GM12875 (cell line): Measurements from ENCODE around the gene ZFPM1.

Source experiments
- H3K4me3 ChIP-seq: one replicate; pipeline ENCODE4 v1.5.1; 2011; ENCODE audit warnings: low read depth, low read length, control low read depth
- TF ChIP-seq, protein P1 (sequence below): IDR thresholded peaks from 2 replicates; pipeline ENCODE4 v1.5.1; 2011; ENCODE audit warnings: low read depth, mild to moderate bottlenecking, control low read depth, inconsistent platforms, low read length, moderate library complexity, borderline replicate concordance; ENCODE audit not compliant: insufficient read depth

The ZFPM1 gene

DNA sequence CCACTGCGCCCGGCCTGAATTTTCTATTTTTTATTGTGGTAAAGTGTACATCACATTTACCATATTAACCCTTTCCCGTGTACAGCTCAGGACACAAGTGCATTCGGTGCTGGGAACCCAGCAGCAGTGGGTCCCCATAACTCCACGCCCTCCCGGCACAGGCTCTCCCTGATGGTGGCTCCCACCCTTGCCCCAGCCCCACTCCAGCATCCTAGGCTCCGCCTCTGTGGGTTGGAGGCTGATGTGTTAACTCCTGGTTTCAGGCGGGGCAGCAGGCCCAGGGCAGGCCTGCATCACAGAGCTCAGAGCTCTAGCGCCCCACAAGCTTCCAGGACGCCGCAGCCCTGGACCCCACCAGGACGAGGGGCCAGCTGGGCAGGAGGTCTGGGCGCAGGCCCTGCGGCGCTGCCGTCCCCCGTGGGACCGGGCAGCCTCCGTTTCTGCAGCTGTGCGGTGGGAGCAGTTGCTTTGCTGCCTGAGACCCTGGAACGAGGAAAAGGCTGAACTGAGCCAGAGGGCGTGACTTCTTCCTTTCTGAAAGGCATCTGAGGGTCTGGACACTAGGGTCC is 19.6 kb downstream of the ZFPM1 start:
- TF ChIP-seq, protein P1, sequence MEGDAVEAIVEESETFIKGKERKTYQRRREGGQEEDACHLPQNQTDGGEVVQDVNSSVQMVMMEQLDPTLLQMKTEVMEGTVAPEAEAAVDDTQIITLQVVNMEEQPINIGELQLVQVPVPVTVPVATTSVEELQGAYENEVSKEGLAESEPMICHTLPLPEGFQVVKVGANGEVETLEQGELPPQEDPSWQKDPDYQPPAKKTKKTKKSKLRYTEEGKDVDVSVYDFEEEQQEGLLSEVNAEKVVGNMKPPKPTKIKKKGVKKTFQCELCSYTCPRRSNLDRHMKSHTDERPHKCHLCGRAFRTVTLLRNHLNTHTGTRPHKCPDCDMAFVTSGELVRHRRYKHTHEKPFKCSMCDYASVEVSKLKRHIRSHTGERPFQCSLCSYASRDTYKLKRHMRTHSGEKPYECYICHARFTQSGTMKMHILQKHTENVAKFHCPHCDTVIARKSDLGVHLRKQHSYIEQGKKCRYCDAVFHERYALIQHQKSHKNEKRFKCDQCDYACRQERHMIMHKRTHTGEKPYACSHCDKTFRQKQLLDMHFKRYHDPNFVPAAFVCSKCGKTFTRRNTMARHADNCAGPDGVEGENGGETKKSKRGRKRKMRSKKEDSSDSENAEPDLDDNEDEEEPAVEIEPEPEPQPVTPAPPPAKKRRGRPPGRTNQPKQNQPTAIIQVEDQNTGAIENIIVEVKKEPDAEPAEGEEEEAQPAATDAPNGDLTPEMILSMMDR = no peak
- H3K4me3 ChIP-seq = no peak overlapping the region

DNA sequence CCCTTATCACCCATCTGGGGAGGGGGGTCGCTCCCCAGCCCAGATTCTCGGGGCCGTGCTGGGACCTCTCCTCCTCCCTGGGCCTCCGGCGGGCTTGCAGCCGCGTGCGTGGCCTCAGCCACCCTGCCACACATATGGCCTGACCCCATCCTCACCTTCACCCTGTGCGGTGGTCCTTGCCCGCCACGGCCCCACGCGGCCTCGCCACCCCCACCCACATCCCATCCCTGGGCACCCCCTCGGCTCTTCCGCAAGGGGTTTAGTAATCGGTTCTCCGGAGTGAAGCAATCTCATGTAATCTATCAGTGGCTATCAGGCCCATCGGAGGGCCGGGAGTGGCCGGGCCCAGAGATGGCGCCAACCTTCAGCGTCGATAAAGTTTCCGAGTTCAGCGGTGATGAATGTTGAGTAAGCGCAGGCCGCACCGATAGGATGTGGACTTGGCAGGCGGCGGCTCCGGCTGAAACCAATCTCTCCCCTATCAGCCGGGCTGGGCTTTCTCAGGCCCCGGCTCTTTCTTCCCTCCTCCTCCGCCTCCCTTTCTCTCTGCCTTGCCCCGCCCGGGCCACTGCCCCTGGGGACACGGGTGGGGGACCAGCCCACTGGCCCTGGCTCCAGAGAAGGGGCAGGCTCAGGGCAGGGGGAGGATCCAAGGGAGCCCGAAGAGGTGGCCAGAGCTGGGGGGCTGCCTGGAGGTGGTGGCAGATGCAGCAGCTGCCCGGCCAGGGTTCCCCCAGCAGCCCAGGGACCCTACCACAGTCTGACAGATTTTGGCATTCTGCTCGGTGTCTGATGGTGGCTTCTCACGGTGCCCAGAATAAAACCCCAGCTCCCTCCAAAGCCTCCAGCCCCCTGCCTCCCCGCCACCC is 20.8 kb downstream of the ZFPM1 start:
- no peak overlapping the region for H3K4me3 ChIP-seq

GRCh38 chr16:88475037-88475436 is 22.0 kb downstream of the ZFPM1 start:
- TF ChIP-seq, protein P1 = no peak
- H3K4me3 ChIP-seq = no peak overlapping the region

More for the DNA sequence above, 20.8 kb downstream of the ZFPM1 start:
- TF ChIP-seq, protein P1 = no peak

GRCh38 chr16:88476203-88476602 is 23.1 kb downstream of the ZFPM1 start:
- TF ChIP-seq, protein P1 = no peak
- no peak overlapping the region for H3K4me3 ChIP-seq

DNA sequence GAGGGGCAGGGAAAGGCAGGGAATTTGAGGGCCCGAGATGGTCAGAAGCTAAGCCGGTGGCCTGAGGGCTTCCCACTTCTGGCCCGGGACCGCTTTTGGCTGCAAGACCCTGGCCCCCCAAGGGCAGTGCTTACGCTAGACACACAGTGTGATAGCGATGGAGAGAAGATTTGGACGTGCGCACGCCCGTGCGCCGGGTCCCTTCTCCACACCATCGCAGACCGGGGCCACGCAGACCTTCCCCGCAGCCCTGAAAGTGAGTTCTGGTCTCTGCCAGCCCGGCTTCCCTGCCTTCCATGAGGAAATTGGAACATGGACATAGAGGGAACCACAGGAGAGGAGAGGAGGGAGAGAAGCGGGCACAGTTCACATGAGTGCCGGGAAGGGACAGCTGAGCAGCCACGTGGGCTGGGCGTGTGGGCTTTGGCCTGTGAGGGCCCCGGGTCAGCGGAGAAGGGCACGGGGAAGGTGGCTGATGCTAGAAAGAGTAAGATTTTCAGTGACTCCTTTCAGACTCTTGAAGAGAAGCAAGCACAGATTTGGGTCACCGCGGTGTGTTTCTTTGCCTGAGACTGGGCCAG is 23.8 kb downstream of the ZFPM1 start:
- H3K4me3 ChIP-seq = no peak overlapping the region
- TF ChIP-seq, protein P1 = no peak

- TF ChIP-seq, protein P1 = no peak
- no peak overlapping the region for H3K4me3 ChIP-seq
Observed at GRCh38 chr16:88477631-88478519, 24.8 kb downstream of the ZFPM1 start.
